PC-3 (cell line): ENCODE data around the gene DTL.

Experiments used
- EZH2 ChIP-seq: fragments of 300-600 bp; sonication (generic); IDR thresholded peaks from one replicate; pipeline ENCODE4 v1.6.1; 2017; ENCODE audit warnings: antibody characterized with exemption, mild to moderate bottlenecking, low read length; ENCODE audit not compliant: unreplicated experiment
- TF ChIP-seq, protein P1 (sequence below): fragments of 300-600 bp; sonication (generic); conservative IDR thresholded peaks from 2 replicates; pipeline ENCODE4 v1.5.1; 2017; ENCODE audit warnings: antibody characterized with exemption, low read depth, mild to moderate bottlenecking, low read length

GRCh38 chr1:212074856-212075255 is 39.3 kb downstream of the DTL start:
- TF ChIP-seq EZH2: no peak
- TF ChIP-seq, protein P1, sequence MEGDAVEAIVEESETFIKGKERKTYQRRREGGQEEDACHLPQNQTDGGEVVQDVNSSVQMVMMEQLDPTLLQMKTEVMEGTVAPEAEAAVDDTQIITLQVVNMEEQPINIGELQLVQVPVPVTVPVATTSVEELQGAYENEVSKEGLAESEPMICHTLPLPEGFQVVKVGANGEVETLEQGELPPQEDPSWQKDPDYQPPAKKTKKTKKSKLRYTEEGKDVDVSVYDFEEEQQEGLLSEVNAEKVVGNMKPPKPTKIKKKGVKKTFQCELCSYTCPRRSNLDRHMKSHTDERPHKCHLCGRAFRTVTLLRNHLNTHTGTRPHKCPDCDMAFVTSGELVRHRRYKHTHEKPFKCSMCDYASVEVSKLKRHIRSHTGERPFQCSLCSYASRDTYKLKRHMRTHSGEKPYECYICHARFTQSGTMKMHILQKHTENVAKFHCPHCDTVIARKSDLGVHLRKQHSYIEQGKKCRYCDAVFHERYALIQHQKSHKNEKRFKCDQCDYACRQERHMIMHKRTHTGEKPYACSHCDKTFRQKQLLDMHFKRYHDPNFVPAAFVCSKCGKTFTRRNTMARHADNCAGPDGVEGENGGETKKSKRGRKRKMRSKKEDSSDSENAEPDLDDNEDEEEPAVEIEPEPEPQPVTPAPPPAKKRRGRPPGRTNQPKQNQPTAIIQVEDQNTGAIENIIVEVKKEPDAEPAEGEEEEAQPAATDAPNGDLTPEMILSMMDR: no peak
